ENCODE measurements around the gene VSIG2.

DNA sequence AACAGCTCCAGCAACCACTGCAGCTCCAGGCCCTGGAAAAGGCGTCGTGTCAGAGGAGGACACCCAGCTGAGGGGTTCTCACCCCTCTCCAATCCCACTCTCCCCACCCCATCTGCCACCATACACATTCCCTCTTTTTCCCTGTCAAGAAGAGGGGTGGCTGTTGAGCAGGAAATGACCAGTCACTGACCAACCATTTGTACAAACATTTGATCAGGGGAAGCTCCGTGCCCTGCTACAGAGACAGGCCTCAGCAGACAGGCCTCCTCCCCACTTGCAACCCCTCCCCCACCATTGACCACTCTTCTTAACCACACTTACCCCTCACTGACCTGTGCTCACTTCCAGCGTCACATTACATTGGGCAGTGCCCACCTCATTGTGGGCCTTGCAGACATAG, 2.3 kb upstream of the VSIG2 start:
- TF ChIP-seq, protein P1, sequence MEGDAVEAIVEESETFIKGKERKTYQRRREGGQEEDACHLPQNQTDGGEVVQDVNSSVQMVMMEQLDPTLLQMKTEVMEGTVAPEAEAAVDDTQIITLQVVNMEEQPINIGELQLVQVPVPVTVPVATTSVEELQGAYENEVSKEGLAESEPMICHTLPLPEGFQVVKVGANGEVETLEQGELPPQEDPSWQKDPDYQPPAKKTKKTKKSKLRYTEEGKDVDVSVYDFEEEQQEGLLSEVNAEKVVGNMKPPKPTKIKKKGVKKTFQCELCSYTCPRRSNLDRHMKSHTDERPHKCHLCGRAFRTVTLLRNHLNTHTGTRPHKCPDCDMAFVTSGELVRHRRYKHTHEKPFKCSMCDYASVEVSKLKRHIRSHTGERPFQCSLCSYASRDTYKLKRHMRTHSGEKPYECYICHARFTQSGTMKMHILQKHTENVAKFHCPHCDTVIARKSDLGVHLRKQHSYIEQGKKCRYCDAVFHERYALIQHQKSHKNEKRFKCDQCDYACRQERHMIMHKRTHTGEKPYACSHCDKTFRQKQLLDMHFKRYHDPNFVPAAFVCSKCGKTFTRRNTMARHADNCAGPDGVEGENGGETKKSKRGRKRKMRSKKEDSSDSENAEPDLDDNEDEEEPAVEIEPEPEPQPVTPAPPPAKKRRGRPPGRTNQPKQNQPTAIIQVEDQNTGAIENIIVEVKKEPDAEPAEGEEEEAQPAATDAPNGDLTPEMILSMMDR (IDR thresholded peaks at IDR 0.05): no peak
- TF ChIP-seq POLR2AphosphoS5 (IDR thresholded peaks at IDR 0.05; ENCODE audit: insufficient read depth in 1 of 2, low read depth in 1 of 2): no peak
- TF ChIP-seq POLR2A (IDR thresholded peaks at IDR 0.05): no peak
